ENCODE results near the gene LRRC47. TPM values are rescaled to one million over a fixed set of nuclear protein-coding genes. Genes with fewer than 3 reads are reported as not detected.
A peak's percentile ranks its signal among the peaks of the same experiment; 100 is the strongest.
"Not testable (repeated sequence)": the region's sequence is repeated elsewhere in the genome, so short reads cannot be mapped to it uniquely, and the experiment has no call there.

Gene LRRC47
- total RNA-seq, 1 donor from 2014 or later: 37.9 TPM

GRCh38 chr1:3814771-3815561, 18.7 kb upstream of the LRRC47 start:
- no peak for TF ChIP-seq CTCF (IDR thresholded peaks at IDR 0.05; ENCODE audit: insufficient read depth, low read length, severe bottlenecking)
- FAIRE-seq (peak; percentile 18), DNase-seq (ENCODE audit: low read depth) (no peak)
- no peak overlapping the region for H3K4me3 ChIP-seq (ENCODE audit: low read depth, low read length)
- H3K36me3 ChIP-seq (ENCODE audit: control insufficient read depth, insufficient read depth, low read length): peaks cover 12% of the 10 kb centered on the region
- H3K27me3 ChIP-seq (ENCODE audit: control insufficient read depth, insufficient read depth, low read length): no peaks in the 10 kb centered on the region

DNA sequence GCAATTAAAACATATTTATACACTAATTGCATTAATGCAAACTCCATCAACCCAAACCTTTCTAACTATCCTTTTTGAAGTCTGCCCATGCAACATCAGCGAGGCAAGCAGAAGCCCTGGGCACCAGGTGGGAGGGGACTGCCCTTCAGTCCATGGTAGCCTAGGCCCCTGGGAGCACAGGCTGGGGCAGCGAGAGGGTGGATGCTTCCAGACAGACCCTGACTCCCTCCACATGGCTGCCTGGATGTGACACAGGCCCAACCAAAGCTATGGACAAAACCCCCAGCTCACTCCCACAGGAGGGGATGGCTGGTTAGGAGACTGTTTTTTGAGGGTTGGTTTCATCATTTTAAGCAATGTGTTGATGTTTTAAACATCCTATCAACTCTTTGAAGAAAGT, 17.8 kb upstream of the LRRC47 start:
- H3K36me3 ChIP-seq (ENCODE audit: control insufficient read depth, insufficient read depth, low read length): peaks cover 10% of the 10 kb centered on the region
- no peak for FAIRE-seq
- no peak for DNase-seq (ENCODE audit: low read depth)
- H3K4me3 ChIP-seq (ENCODE audit: low read depth, low read length): no peak overlapping the region
- no peak for TF ChIP-seq CTCF (IDR thresholded peaks at IDR 0.05; ENCODE audit: insufficient read depth, low read length, severe bottlenecking)
- no peaks in the 10 kb centered on the region for H3K27me3 ChIP-seq (ENCODE audit: control insufficient read depth, insufficient read depth, low read length)

- no peak for TF ChIP-seq CTCF (IDR thresholded peaks at IDR 0.05; ENCODE audit: insufficient read depth, low read length, severe bottlenecking)
- FAIRE-seq (no peak), DNase-seq (ENCODE audit: low read depth) (no peak)
- peaks cover 10% of the 10 kb centered on the region for H3K36me3 ChIP-seq (ENCODE audit: control insufficient read depth, insufficient read depth, low read length)
- H3K27me3 ChIP-seq (ENCODE audit: control insufficient read depth, insufficient read depth, low read length): no peaks in the 10 kb centered on the region
- no peak overlapping the region for H3K4me3 ChIP-seq (ENCODE audit: low read depth, low read length)
These were observed 15.3 kb upstream of the LRRC47 start for GRCh38 chr1:3811595-3811911.

GRCh38 chr1:3810149-3810761, 14.0 kb upstream of the LRRC47 start:
- not testable (repeated sequence) for H3K36me3 ChIP-seq (ENCODE audit: control insufficient read depth, insufficient read depth, low read length); H3K27me3 ChIP-seq (ENCODE audit: control insufficient read depth, insufficient read depth, low read length); FAIRE-seq; H3K4me3 ChIP-seq (ENCODE audit: low read depth, low read length)
- DNase-seq (ENCODE audit: low read depth): peak; percentile 40

DNA sequence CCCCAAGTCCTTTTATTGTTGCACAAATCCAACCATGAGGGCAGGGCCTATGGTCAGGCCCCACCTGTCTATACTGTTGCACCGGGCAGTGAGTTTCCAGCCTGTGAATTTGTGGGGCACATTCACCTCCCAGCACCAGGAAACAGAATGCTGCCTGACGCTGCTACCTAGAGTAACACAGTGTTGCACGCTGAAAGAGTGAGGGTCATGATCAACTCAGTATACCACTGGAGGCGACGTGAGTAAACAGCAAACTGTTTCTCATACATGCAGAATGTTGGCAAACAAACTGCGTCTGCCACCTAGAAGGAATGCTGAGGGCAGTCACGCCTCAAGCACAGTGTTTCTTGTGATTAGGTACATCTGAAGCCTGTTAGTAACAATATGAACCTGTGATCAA, 13.4 kb upstream of the LRRC47 start:
- Histone ChIP-seq H3K36me3 (ENCODE audit: control insufficient read depth, insufficient read depth, low read length) (no peaks in the 10 kb centered on the region), H3K4me3 (ENCODE audit: low read depth, low read length) (no peak overlapping the region), H3K27me3 (ENCODE audit: control insufficient read depth, insufficient read depth, low read length) (no peaks in the 10 kb centered on the region)
- no peak for TF ChIP-seq CTCF (IDR thresholded peaks at IDR 0.05; ENCODE audit: insufficient read depth, low read length, severe bottlenecking)
- FAIRE-seq: no peak
- peak; percentile 57 for DNase-seq (ENCODE audit: low read depth)

DNA sequence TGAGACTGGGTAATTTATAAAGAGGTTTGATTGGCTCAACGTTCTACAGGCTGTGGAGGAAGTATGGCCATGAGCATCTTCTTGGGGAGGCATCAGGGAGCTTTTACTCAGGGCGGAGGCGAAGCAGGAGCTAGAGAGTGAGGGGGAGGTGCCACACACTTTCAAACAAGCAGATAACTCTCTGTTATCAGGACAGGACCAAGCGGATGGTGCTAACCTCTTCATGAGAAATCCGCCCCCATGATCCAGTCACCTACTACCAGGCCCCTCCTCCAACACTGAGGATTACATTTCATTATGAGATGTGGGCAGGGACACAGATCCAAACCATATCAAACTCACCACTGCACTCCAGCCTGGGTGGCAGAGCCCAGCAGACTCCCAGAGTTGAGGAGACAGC, 11.5 kb upstream of the LRRC47 start:
- TF ChIP-seq CTCF (IDR thresholded peaks at IDR 0.05; ENCODE audit: insufficient read depth, low read length, severe bottlenecking): no peak
- H3K27me3 ChIP-seq (ENCODE audit: control insufficient read depth, insufficient read depth, low read length): no peaks in the 10 kb centered on the region
- no peaks in the 10 kb centered on the region for H3K36me3 ChIP-seq (ENCODE audit: control insufficient read depth, insufficient read depth, low read length)
- H3K4me3 ChIP-seq (ENCODE audit: low read depth, low read length): no peak overlapping the region
- DNase-seq (ENCODE audit: low read depth) (no peak), FAIRE-seq (no peak)
